ENCODE data around the gene JMY. TPM values are rescaled to one million over a fixed set of nuclear protein-coding genes. Genes with fewer than 3 reads are reported as not detected.

The JMY gene
- total RNA-seq, 1 experiment from 2014 or later, result 15.2 TPM

DNA sequence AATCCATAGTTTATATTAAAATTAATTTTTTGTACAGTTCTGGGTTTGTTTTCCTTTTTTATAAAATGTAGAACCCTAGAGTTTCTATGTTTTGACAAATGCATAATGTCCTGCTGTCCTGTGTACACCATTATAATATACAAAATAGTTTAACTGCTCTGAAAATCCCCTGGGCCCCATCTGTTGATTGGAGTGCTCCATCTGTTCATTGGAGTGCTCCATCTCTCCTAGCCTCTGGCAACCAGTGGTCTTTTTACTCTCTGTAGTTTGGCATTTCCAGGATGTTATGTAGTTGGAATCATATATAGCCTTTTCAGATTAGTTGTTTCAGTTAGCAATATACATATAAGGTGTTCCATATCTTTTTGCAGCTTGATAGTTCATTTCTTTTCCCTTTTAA is 31.2 kb downstream of the JMY start:
- Histone ChIP-seq H2AFZ (ENCODE audit: low read length) (no peak overlapping the region), H2AK5ac (ENCODE audit: insufficient read length, low read length) (no peak overlapping the region), H3K4me1 (ENCODE audit: insufficient read depth, low read length) (no peaks in the 10 kb centered on the region; the same call in 1 of the 2 replicates), H2BK120ac (ENCODE audit: low read depth, low read length, poor library complexity, severe bottlenecking) (no peak overlapping the region), H3K23me2 (ENCODE audit: insufficient read length, low read depth, low read length, poor library complexity, severe bottlenecking) (no peaks in the 10 kb centered on the region), H3T11ph (ENCODE audit: low read length) (no peak overlapping the region), H3K23ac (ENCODE audit: insufficient read length, low read depth, low read length) (no peak overlapping the region), H2BK20ac (ENCODE audit: low read depth, low read length, poor library complexity, severe bottlenecking) (no peak overlapping the region), H4K91ac (ENCODE audit: insufficient read length, low read depth, low read length) (no peak overlapping the region), H4K5ac (ENCODE audit: insufficient read length, low read depth, low read length) (no peak overlapping the region), H3K9me3 (ENCODE audit: control insufficient read depth, low read depth, low read length) (no peaks in the 10 kb centered on the region), H3K14ac (ENCODE audit: insufficient read depth, low read length) (no peak overlapping the region), H2BK5ac (ENCODE audit: insufficient read length, low read length) (no peak overlapping the region), H3K27ac (ENCODE audit: insufficient read length, low read depth, low read length) (no peak overlapping the region), H3K4me2 (ENCODE audit: insufficient read depth, insufficient read length, low read length) (no peak overlapping the region), H4K8ac (replicated peaks; ENCODE audit: insufficient read length, low read depth, low read length) (no peak overlapping the region), H4K20me1 (ENCODE audit: control insufficient read depth, insufficient read depth, insufficient read length) (no peaks in the 10 kb centered on the region), H3K9ac (ENCODE audit: extremely low read depth, insufficient read length, low read length) (no peak overlapping the region), H3K79me2 (ENCODE audit: insufficient read depth, low read length) (peaks cover 4% of the 10 kb centered on the region; the same call in 1 of the 2 replicates), H2BK15ac (ENCODE audit: low read depth, low read length) (no peak overlapping the region), H3K56ac (ENCODE audit: insufficient read length, low read depth, low read length) (no peak overlapping the region), H3K4ac (ENCODE audit: low read depth, low read length) (no peak overlapping the region), H3K27me3 (ENCODE audit: insufficient read depth, low read length) (no peaks in the 10 kb centered on the region), H2BK12ac (ENCODE audit: insufficient read length, low read depth, low read length) (no peak overlapping the region), H3K79me1 (ENCODE audit: insufficient read depth, low read depth, low read length, poor library complexity, severe bottlenecking) (no peaks in the 10 kb centered on the region), H3K18ac (ENCODE audit: insufficient read length, low read depth, low read length) (no peak overlapping the region)
- Mint-ChIP-seq H3K4me1 (peaks cover 13 to 16% of the 10 kb centered on the region in 2 experiments), H3K27ac (no peak overlapping the region), H3K4me3 (no peak overlapping the region), H3K27me3 (ENCODE audit: low read depth) (no peaks in the 10 kb centered on the region), H3K36me3 (ENCODE audit: insufficient read depth in 1 of 3, low read depth in 3 of 3) (peaks cover 4 to 16% (median 11%) of the 10 kb centered on the region in 3 experiments; a peak in 6 of 7 replicates), H3K9me3 (peaks cover 13 to 14% of the 10 kb centered on the region in 2 experiments)
- DNase-seq, result no peak
- TF ChIP-seq, protein P1, sequence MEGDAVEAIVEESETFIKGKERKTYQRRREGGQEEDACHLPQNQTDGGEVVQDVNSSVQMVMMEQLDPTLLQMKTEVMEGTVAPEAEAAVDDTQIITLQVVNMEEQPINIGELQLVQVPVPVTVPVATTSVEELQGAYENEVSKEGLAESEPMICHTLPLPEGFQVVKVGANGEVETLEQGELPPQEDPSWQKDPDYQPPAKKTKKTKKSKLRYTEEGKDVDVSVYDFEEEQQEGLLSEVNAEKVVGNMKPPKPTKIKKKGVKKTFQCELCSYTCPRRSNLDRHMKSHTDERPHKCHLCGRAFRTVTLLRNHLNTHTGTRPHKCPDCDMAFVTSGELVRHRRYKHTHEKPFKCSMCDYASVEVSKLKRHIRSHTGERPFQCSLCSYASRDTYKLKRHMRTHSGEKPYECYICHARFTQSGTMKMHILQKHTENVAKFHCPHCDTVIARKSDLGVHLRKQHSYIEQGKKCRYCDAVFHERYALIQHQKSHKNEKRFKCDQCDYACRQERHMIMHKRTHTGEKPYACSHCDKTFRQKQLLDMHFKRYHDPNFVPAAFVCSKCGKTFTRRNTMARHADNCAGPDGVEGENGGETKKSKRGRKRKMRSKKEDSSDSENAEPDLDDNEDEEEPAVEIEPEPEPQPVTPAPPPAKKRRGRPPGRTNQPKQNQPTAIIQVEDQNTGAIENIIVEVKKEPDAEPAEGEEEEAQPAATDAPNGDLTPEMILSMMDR (conservative IDR thresholded peaks at IDR 0.05), result no peak
